H1 (cell line): ENCODE data around the gene CKAP2L. TPM values are rescaled to one million over a fixed set of nuclear protein-coding genes. Genes with fewer than 3 reads are reported as not detected.

Experiments
- CTCF ChIA-PET: fragments of 300-600 bp; sonication (Branson Sonifier 250); formaldehyde crosslinking; loops from one replicate; lab custom pipeline; 2021; ENCODE audit not compliant: partially characterized antibody; lab: Charles Lee
- POLR2A ChIA-PET: fragments of 300-600 bp; sonication (Branson Sonifier 250); formaldehyde crosslinking; loops from one replicate; lab custom pipeline; 2021; ENCODE audit warnings: inconsistent platforms; ENCODE audit not compliant: partially characterized antibody; lab: Charles Lee
- DNase-seq, 2 experiments: peaks; one replicate each; pipeline versions ENCODE4 v3.0.0 to v3.0.0-alpha.2; 2010 to 2022; ENCODE audit warnings: low spot score in 2 of 2, low read depth in 1 of 2, mixed read lengths in 1 of 2
- FAIRE-seq: peaks from 2 replicates; lab custom pipeline; 2011; peaks lifted over from hg19 to GRCh38; lab: Jason Lieb, UNC
- H2AFZ ChIP-seq: 2 replicates; pipeline ENCODE4 v1.8.1; 2012; ENCODE audit warnings: low read length, inconsistent platforms
- H2AK5ac ChIP-seq: 2 replicates; pipeline ENCODE4 v1.6.1; 2013; ENCODE audit warnings: low read depth, low read length
- H2BK120ac ChIP-seq: replicated peaks from 2 replicates; pipeline ENCODE3; 2013; ENCODE audit warnings: low read depth, low read length, inconsistent platforms
- H2BK12ac ChIP-seq: 2 replicates; pipeline ENCODE4 v1.6.1; 2013; ENCODE audit warnings: low read depth, low read length
- H2BK15ac ChIP-seq: 2 replicates; pipeline ENCODE4 v1.6.1; 2013; ENCODE audit warnings: low read length
- H2BK20ac ChIP-seq: 2 replicates; pipeline ENCODE4 v1.6.1; 2013; ENCODE audit warnings: low read length
- H2BK5ac ChIP-seq: 2 replicates; pipeline ENCODE4 v1.6.1; 2013; ENCODE audit warnings: low read depth, low read length
- H3K14ac ChIP-seq: 2 replicates; pipeline ENCODE4 v1.6.1; 2013; ENCODE audit warnings: inconsistent platforms; ENCODE audit not compliant: insufficient read length
- H3K18ac ChIP-seq: 2 replicates; pipeline ENCODE4 v1.6.1; 2013; ENCODE audit warnings: low read length; ENCODE audit errors: extremely low read depth
- H3K23ac ChIP-seq: 2 replicates; pipeline ENCODE4 v1.6.1; 2013; ENCODE audit warnings: inconsistent platforms; ENCODE audit not compliant: insufficient read length
- H3K23me2 ChIP-seq: 2 replicates; pipeline ENCODE4 v1.6.1; 2013; ENCODE audit warnings: low read depth, low read length
- H3K27ac ChIP-seq: 2 replicates; pipeline ENCODE4 v1.6.1; 2011; ENCODE audit warnings: low read depth, low read length, inconsistent platforms
- H3K27me3 ChIP-seq, 4 experiments: replicated peaks in 1 of 4; 1 replicate in 1 of 4; 2 replicates in 3 of 4; pipeline versions ENCODE4 v1.6.1 to v1.8.1; 2011 to 2013; ENCODE audit warnings: low read length in 3 of 4, mild to moderate bottlenecking in 3 of 4, inconsistent platforms in 2 of 4, mixed read lengths in 2 of 4, moderate library complexity in 1 of 4; ENCODE audit not compliant: control insufficient read depth in 3 of 4, insufficient read depth in 3 of 4; ENCODE audit errors: extremely low read depth in 1 of 4
- H3K36me3 ChIP-seq, 4 experiments: 2 replicates each; pipeline versions ENCODE4 v1.6.1 to v1.8.1; 2011 to 2013; ENCODE audit warnings: mild to moderate bottlenecking in 4 of 4, low read length in 3 of 4, moderate library complexity in 2 of 4, control low read depth in 1 of 4, inconsistent platforms in 1 of 4; ENCODE audit not compliant: insufficient read depth in 4 of 4, control insufficient read depth in 2 of 4
- H3K4ac ChIP-seq: replicated peaks from 2 replicates; pipeline ENCODE3; 2013; ENCODE audit warnings: low read length, low read depth, mixed read lengths, inconsistent platforms; ENCODE audit not compliant: insufficient read length
- H3K4me1 ChIP-seq, 4 experiments: replicated peaks in 1 of 4; 1 replicate in 1 of 4; 2 replicates in 3 of 4; pipeline versions ENCODE4 v1.6.1 to v1.8.1; 2011 to 2013; ENCODE audit warnings: low read length in 3 of 4, inconsistent platforms in 2 of 4, mixed read lengths in 1 of 4; ENCODE audit not compliant: insufficient read depth in 4 of 4, control insufficient read depth in 3 of 4
- H3K4me2 ChIP-seq, 2 experiments: 2 replicates each; pipeline versions ENCODE4 v1.6.1 to v1.8.1; 2011 to 2013; ENCODE audit warnings: low read depth in 2 of 2, low read length in 2 of 2, control low read depth in 1 of 2, inconsistent platforms in 1 of 2, mild to moderate bottlenecking in 1 of 2; ENCODE audit not compliant: insufficient read depth in 1 of 2
- H3K4me3 ChIP-seq, 4 experiments: fragments of 200-600, 300-600 bp in 1 of 4; sonication (generic), shearing (Covaris generic), sonication (Bioruptor Twin) in 1 of 4; 2 replicates each; pipeline versions ENCODE4 v1.5.1 to v1.8.1; 2011 to 2016; ENCODE audit warnings: low read length in 4 of 4, low read depth in 3 of 4, control low read depth in 2 of 4, inconsistent platforms in 2 of 4, mild to moderate bottlenecking in 2 of 4, mixed read lengths in 1 of 4, moderate library complexity in 1 of 4; ENCODE audit not compliant: insufficient read depth in 2 of 4; ENCODE audit errors: extremely low read depth in 1 of 4
- H3K56ac ChIP-seq: replicated peaks from 2 replicates; pipeline ENCODE3; 2013; ENCODE audit warnings: low read depth, mild to moderate bottlenecking, mixed read lengths, low read length, inconsistent platforms; ENCODE audit not compliant: insufficient read length
- H3K79me1 ChIP-seq: 2 replicates; pipeline ENCODE4 v1.6.1; 2013; ENCODE audit warnings: low read depth, low read length, control low read depth
- H3K79me2 ChIP-seq, 2 experiments: 2 replicates each; pipeline versions ENCODE4 v1.6.1 to v1.8.1; 2012 to 2013; ENCODE audit warnings: low read length in 2 of 2, mild to moderate bottlenecking in 2 of 2, inconsistent platforms in 1 of 2; ENCODE audit not compliant: insufficient read depth in 2 of 2, control insufficient read depth in 1 of 2
- H3K9ac ChIP-seq, 4 experiments: replicated peaks in 1 of 4; 1 replicate in 1 of 4; 2 replicates in 3 of 4; pipeline versions ENCODE4 v1.6.1 to v1.8.1; 2011 to 2013; ENCODE audit warnings: low read depth in 3 of 4, low read length in 3 of 4, control low read depth in 2 of 4, mild to moderate bottlenecking in 2 of 4, moderate library complexity in 2 of 4, inconsistent platforms in 1 of 4; ENCODE audit errors: extremely low read depth in 1 of 4
- H3K9me3 ChIP-seq, 2 experiments: 2 replicates each; pipeline versions ENCODE4 v1.6.1 to v1.8.1; 2012 to 2013; ENCODE audit warnings: mild to moderate bottlenecking in 2 of 2, moderate library complexity in 2 of 2, control low read depth in 1 of 2, inconsistent platforms in 1 of 2, low read depth in 1 of 2, low read length in 1 of 2, mixed read lengths in 1 of 2; ENCODE audit not compliant: insufficient read depth in 2 of 2
- H4K20me1 ChIP-seq, 2 experiments: replicated peaks in 1 of 2; 2 replicates each; pipeline versions ENCODE3 to v1.8.1; 2011 to 2013; ENCODE audit warnings: inconsistent platforms in 2 of 2, low read length in 2 of 2, mild to moderate bottlenecking in 1 of 2; ENCODE audit not compliant: insufficient read depth in 2 of 2, control insufficient read depth in 1 of 2
- H4K5ac ChIP-seq: 2 replicates; pipeline ENCODE4 v1.6.1; 2013; ENCODE audit warnings: low read length, low read depth, mixed read lengths, inconsistent platforms; ENCODE audit not compliant: insufficient read length
- H4K8ac ChIP-seq: 2 replicates; pipeline ENCODE4 v1.8.0; 2013; ENCODE audit warnings: mild to moderate bottlenecking, moderate library complexity, low read length, inconsistent platforms; ENCODE audit not compliant: insufficient read depth; ENCODE audit errors: extremely low read depth
- H4K91ac ChIP-seq: replicated peaks from 2 replicates; pipeline ENCODE3; 2013; ENCODE audit warnings: low read length, mixed read lengths, inconsistent platforms; ENCODE audit not compliant: insufficient read length
- BACH1 ChIP-seq: IDR thresholded peaks from 2 replicates; pipeline ENCODE4 v1.6.1; 2012; ENCODE audit warnings: low read length, improper control_type of control experiment
- BRCA1 ChIP-seq: IDR thresholded peaks from 2 replicates; pipeline ENCODE4 v1.6.1; 2012; ENCODE audit warnings: low read depth, low read length, improper control_type of control experiment
- CTBP2 ChIP-seq: IDR thresholded peaks from 2 replicates; pipeline ENCODE4 v1.7.0; 2011; ENCODE audit warnings: borderline replicate concordance, mild to moderate bottlenecking, moderate library complexity, mixed read lengths, low read length; ENCODE audit not compliant: insufficient read depth, insufficient read length
- EZH2 ChIP-seq: fragments of 200-600 bp; sonication (generic); IDR thresholded peaks from 2 replicates; pipeline ENCODE4 v1.7.1; 2012; ENCODE audit warnings: low read depth, mild to moderate bottlenecking, moderate library complexity, low read length, inconsistent platforms; ENCODE audit not compliant: severe bottlenecking
- HDAC6 ChIP-seq: IDR thresholded peaks from one replicate; pipeline ENCODE4 v1.7.1; 2012; ENCODE audit warnings: low read depth, mild to moderate bottlenecking, inconsistent platforms, low read length, moderate library complexity
- KDM4A ChIP-seq: IDR thresholded peaks from one replicate; pipeline ENCODE4 v1.7.1; 2012; ENCODE audit warnings: low read depth, mild to moderate bottlenecking, moderate library complexity, low read length, inconsistent platforms; ENCODE audit not compliant: severe bottlenecking
- NANOG ChIP-seq: IDR thresholded peaks from 2 replicates; pipeline ENCODE4 v1.6.1; 2011; ENCODE audit warnings: low read length, low read depth, mild to moderate bottlenecking, inconsistent platforms; ENCODE audit not compliant: insufficient read depth, poor library complexity, severe bottlenecking
- NRF1 ChIP-seq: IDR thresholded peaks from 2 replicates; pipeline ENCODE4 v1.6.1; 2011; ENCODE audit warnings: mild to moderate bottlenecking, low read depth, low read length, improper control_type of control experiment
- POLR2AphosphoS5 ChIP-seq: IDR thresholded peaks from 2 replicates; pipeline ENCODE4 v1.6.1; 2011; ENCODE audit warnings: low read depth, low read length
- RFX5 ChIP-seq: IDR thresholded peaks from 2 replicates; pipeline ENCODE4 v1.6.1; 2011; ENCODE audit warnings: low read depth, low read length, improper control_type of control experiment, borderline replicate concordance
- SP2 ChIP-seq: IDR thresholded peaks from 2 replicates; pipeline ENCODE4 v1.6.1; 2012; ENCODE audit warnings: mild to moderate bottlenecking, low read length, inconsistent platforms
- SP4 ChIP-seq: IDR thresholded peaks from 2 replicates; pipeline ENCODE4 v1.6.1; 2012; ENCODE audit warnings: low read length, inconsistent platforms
- SUZ12 ChIP-seq: fragments of 200-600 bp; sonication (generic); IDR thresholded peaks from 2 replicates; pipeline ENCODE4 v1.6.1; 2012; ENCODE audit warnings: mild to moderate bottlenecking, inconsistent platforms, low read length, moderate library complexity, mixed read lengths
- TCF12 ChIP-seq: IDR thresholded peaks from 2 replicates; pipeline ENCODE4 v1.6.1; 2011; ENCODE audit warnings: low read depth, mild to moderate bottlenecking, low read length
- WGBS, 2 experiments: shearing (Covaris generic) in 1 of 2; methylation state at CpG; one replicate each; pipeline versions ENCODE4 v1.1.6 to v1.1.7; 2013 to 2015; ENCODE audit warnings: low lambda C conversion rate in 2 of 2, mixed read lengths in 2 of 2, inconsistent platforms in 1 of 2, low coverage in 1 of 2, missing lambda C conversion rate in 1 of 2; ENCODE audit not compliant: insufficient replicate concordance in 2 of 2, insufficient coverage in 1 of 2, insufficient read length in 1 of 2; ENCODE audit errors: extremely low coverage in 1 of 2, missing lambda C conversion rate in 1 of 2; 5-methylcytosine and 5-hydroxymethylcytosine counted together
- polyA plus RNA-seq, 7 experiments: library from polyadenylated mRNA; depleted of rRNA in 3 of 7; stranded (reverse) in 5 of 7; unstranded in 2 of 7; fragments of >200 nt in 5 of 7; fragments of 200-250 nt in 2 of 7; gene quantifications; 1 replicate in 5 of 7; 2 replicates in 1 of 7; 4 replicates in 1 of 7; pipeline versions ENCODE4 v1.2.1 to v1.2.3, GENCODE V29; 2011 to 2013; ENCODE audit warnings: missing spikeins in 2 of 7, mixed read lengths in 2 of 7
- total RNA-seq: library from RNA; stranded (reverse); fragmentation: NEBNext Ultra II Directional; extraction: Animal tissue kit (Norgen Biotek cat#: 25700); gene quantifications from 2 replicates; pipeline ENCODE4 v1.2.1, GENCODE V29; 2021
- TF ChIP-seq, protein P1 (sequence below): IDR thresholded peaks from 2 replicates; pipeline ENCODE4 v1.6.1; 2012; ENCODE audit warnings: inconsistent platforms

The CKAP2L gene
- total and polyA plus RNA-seq, 2 of the 8 experiments (the other 6 are each of a cell fraction or from before 2014, with no cell fraction given): 2.5 to 20.7 TPM

GRCh38 chr2:112713926-112714325 lies 50.5 kb downstream of the CKAP2L start:
- DNase-seq: no peak
- CTCF ChIA-PET: interaction anchor here (0.8 to 4.8 kb wide), 4 partner anchors 13 to 83 kb away, joined by 3 to 29 read pairs (median 4); no protein-coding TSS in a partner anchor

More at GRCh38 chr2:112713926-112714325, 50.5 kb downstream of the CKAP2L start:
- no peak for FAIRE-seq
- no peak overlapping the region for H4K5ac ChIP-seq
- H3K79me1 ChIP-seq: no peaks in the 10 kb centered on the region
- POLR2A ChIA-PET: interaction anchor here (1.1 kb wide), 1 partner anchor 55 kb away, joined by 3 read pairs; no protein-coding TSS in a partner anchor
- no peak overlapping the region for H2AFZ ChIP-seq
- H3K79me2 ChIP-seq: no peaks in the 10 kb centered on the region
- WGBS, 2 experiments: 91% methylated on average over 4 of the region's 7 CpGs; no CpG with 5 or more reads in 1 of the 2 experiments
- H3K23ac ChIP-seq: no peak overlapping the region
- H3K4me1 ChIP-seq: no peaks in the 10 kb centered on the region; a peak in 1 of 7 replicates
- no peaks in the 10 kb centered on the region for H3K23me2 ChIP-seq
- no peak overlapping the region for H4K91ac ChIP-seq
- H3K9me3 ChIP-seq: no peaks in the 10 kb centered on the region
- no peaks in the 10 kb centered on the region for H3K27me3 ChIP-seq
- no peak overlapping the region for H2AK5ac ChIP-seq
- H2BK120ac ChIP-seq: no peak overlapping the region
- TF ChIP-seq POLR2AphosphoS5 (no peak), BACH1 (no peak), BRCA1 (no peak), NANOG (no peak), NRF1 (no peak), EZH2 (no peak), SUZ12 (no peak), SP4 (no peak), TCF12 (no peak), CTBP2 (no peak), RFX5 (no peak), HDAC6 (no peak), SP2 (no peak), KDM4A (no peak)
- TF ChIP-seq, protein P1, sequence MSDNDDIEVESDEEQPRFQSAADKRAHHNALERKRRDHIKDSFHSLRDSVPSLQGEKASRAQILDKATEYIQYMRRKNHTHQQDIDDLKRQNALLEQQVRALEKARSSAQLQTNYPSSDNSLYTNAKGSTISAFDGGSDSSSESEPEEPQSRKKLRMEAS: no peak
- H3K27ac ChIP-seq: no peak overlapping the region
- no peak overlapping the region for H3K4me2 ChIP-seq
- H3K4ac ChIP-seq: no peak overlapping the region
- no peak overlapping the region for H4K8ac ChIP-seq
- H3K36me3 ChIP-seq: no peaks in the 10 kb centered on the region
- no peak overlapping the region for H2BK5ac ChIP-seq
- H3K14ac ChIP-seq: no peak overlapping the region
- no peak overlapping the region for H2BK12ac ChIP-seq
- no peak overlapping the region for H3K56ac ChIP-seq
- no peak overlapping the region for H3K4me3 ChIP-seq
- H2BK15ac ChIP-seq: no peak overlapping the region
- H3K18ac ChIP-seq: no peak overlapping the region
- no peak overlapping the region for H2BK20ac ChIP-seq
- H4K20me1 ChIP-seq: no peaks in the 10 kb centered on the region
- H3K9ac ChIP-seq: no peak overlapping the region
